ENCODE measurements around the gene CD79A.

- TF ChIP-seq POLR2AphosphoS5 (IDR thresholded peaks at IDR 0.05; ENCODE audit: borderline replicate concordance, low read depth, low read length) (no peak), EZH2 (IDR thresholded peaks at IDR 0.05) (no peak), FOXP2 (optimal IDR thresholded peaks at IDR 0.05; ENCODE audit: control extremely low read depth, extremely low read length, insufficient read depth) (no peak)
Observed at GRCh38 chr19:41901707-41902360, 24.8 kb downstream of the CD79A start.
